Gastroesophageal sphincter (tissue), 4 donors: ENCODE data around the gene NOC3L. TPM values are rescaled to one million over a fixed set of nuclear protein-coding genes. Genes with fewer than 3 reads are reported as not detected.
A peak's percentile ranks its signal among the peaks of the same experiment; 100 is the strongest.

Source experiments
- ATAC-seq: fragments of 150-250 bp; one replicate; pipeline ENCODE4 v1.9.1; 2016; ENCODE audit warnings: mild to moderate bottlenecking, moderate library complexity
- H3K27ac ChIP-seq, 4 donors: fragments of 200-600 bp; sonication (generic) in 3 of 4; 1 replicate in 3 of 4; 2 replicates in 1 of 4; pipeline ENCODE4 v1.5.1; 2016 to 2019
- H3K27me3 ChIP-seq: fragments of 200-600 bp; sonication (generic); one replicate; pipeline ENCODE4 v1.5.1; 2019
- H3K36me3 ChIP-seq, 2 donors: fragments of 200-600 bp; sonication (generic); one replicate each; pipeline ENCODE4 v1.5.1; 2019; ENCODE audit warnings: control low read depth in 1 of 2
- H3K4me1 ChIP-seq, 3 donors: fragments of 200-600 bp; sonication (generic); 1 replicate in 2 of 3; 2 replicates in 1 of 3; pipeline ENCODE4 v1.5.1; 2016 to 2019; ENCODE audit warnings: control low read depth in 2 of 3
- H3K4me3 ChIP-seq, 2 donors: fragments of 200-600 bp; sonication (generic); one replicate each; pipeline ENCODE4 v1.5.1; 2019; ENCODE audit warnings: mild to moderate bottlenecking in 1 of 2, moderate library complexity in 1 of 2
- H3K9me3 ChIP-seq, 3 donors: fragments of 200-600 bp; sonication (generic); one replicate each; pipeline ENCODE4 v1.5.1; 2017 to 2019; ENCODE audit warnings: control low read depth in 2 of 3
- CTCF ChIP-seq, 4 experiments: fragments of 200-600 bp in 2 of 4; fragments of 450-650 bp in 2 of 4; sonication (generic) in 1 of 4; IDR thresholded peaks; one replicate each; pipeline ENCODE4 v1.5.1; 2017 to 2019; ENCODE audit warnings: antibody characterized with exemption in 4 of 4, mild to moderate bottlenecking in 2 of 4, moderate library complexity in 2 of 4
- EP300 ChIP-seq: sonication (generic); formaldehyde crosslinking; IDR thresholded peaks from one replicate; pipeline ENCODE4 v1.6.1; 2017; ENCODE audit warnings: antibody characterized with exemption, mild to moderate bottlenecking
- POLR2A ChIP-seq, 2 donors: fragments of 450-650 bp; IDR thresholded peaks; one replicate each; pipeline ENCODE4 v1.6.1; 2017; ENCODE audit warnings: antibody characterized with exemption in 2 of 2, mild to moderate bottlenecking in 2 of 2, moderate library complexity in 1 of 2
- POLR2AphosphoS5 ChIP-seq: sonication (generic); formaldehyde crosslinking; IDR thresholded peaks from one replicate; pipeline ENCODE4 v1.6.1; 2017; ENCODE audit warnings: antibody characterized with exemption
- WGBS, 2 donors: methylation state at CpG; one replicate each; pipeline ENCODE4 v1.1.5; 2018; ENCODE audit warnings: low coverage in 1 of 2; 5-methylcytosine and 5-hydroxymethylcytosine counted together
- total RNA-seq, 4 donors: library from RNA; depleted of rRNA; stranded (reverse); fragments of >200 nt; gene quantifications; one replicate each; pipeline ENCODE4 v1.1.0, GENCODE V29; 2016

The NOC3L gene
- total RNA-seq, 4 donors from 2014 or later, result 19.4 to 31.0 (median 24.5) TPM

DNA sequence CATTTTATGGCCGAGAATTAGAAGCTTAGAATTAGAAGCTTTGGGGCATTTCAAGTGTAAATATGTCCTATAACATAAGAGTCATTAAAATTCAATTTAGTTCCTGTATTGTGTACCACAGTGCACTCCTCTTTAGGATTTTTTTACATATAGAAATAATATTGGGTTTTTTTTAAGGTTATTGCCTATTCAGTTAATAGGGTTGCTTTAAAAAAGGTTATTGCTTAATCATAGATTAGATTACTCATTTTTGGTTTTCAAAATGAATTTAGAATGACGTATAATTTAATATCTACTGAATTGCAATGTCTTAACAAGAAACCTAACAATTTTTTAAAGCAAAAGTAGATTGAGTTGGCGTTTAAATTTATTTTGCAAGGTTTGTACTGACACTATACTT is 34.1 kb downstream of the NOC3L start:
- no peak overlapping the region for H3K4me3 ChIP-seq
- no peak for ATAC-seq
- peaks cover 0 to 77% of the 10 kb centered on the region in 2 donors for H3K36me3 ChIP-seq
- H3K9me3 ChIP-seq, result no peaks in the 10 kb centered on the region
- H3K27ac ChIP-seq, result peak overlapping the region; percentile 68 to 86 (median 74)
- no peaks in the 10 kb centered on the region for H3K27me3 ChIP-seq
- TF ChIP-seq POLR2A (IDR thresholded peaks at IDR 0.05) (no peak), CTCF (IDR thresholded peaks at IDR 0.05) (no peak), POLR2AphosphoS5 (no peak), EP300 (no peak)
- 85 to 98% methylated on average over 3 of the region's 3 CpGs for WGBS, 2 donors
- H3K4me1 ChIP-seq, result peaks cover 0 to 18% (median 7%) of the 10 kb centered on the region in 3 donors

- TF ChIP-seq CTCF (IDR thresholded peaks at IDR 0.05), result no peak
- no peak for TF ChIP-seq EP300
- no peak for TF ChIP-seq POLR2AphosphoS5
- TF ChIP-seq POLR2A (IDR thresholded peaks at IDR 0.05), result no peak
- WGBS, 2 donors, result 100% methylated on average over 1 of the region's 1 CpG
- peak; percentile 68 for ATAC-seq
- Histone ChIP-seq H3K36me3 (peaks cover 0 to 77% of the 10 kb centered on the region in 2 donors), H3K27me3 (no peaks in the 10 kb centered on the region), H3K27ac (peak overlapping the region; percentile 68 to 86 (median 74)), H3K4me1 (peaks cover 0 to 18% (median 7%) of the 10 kb centered on the region in 3 donors), H3K9me3 (no peaks in the 10 kb centered on the region), H3K4me3 (no peak overlapping the region)
These were observed 35.1 kb downstream of the NOC3L start for GRCh38 chr10:94327649-94328048.

DNA sequence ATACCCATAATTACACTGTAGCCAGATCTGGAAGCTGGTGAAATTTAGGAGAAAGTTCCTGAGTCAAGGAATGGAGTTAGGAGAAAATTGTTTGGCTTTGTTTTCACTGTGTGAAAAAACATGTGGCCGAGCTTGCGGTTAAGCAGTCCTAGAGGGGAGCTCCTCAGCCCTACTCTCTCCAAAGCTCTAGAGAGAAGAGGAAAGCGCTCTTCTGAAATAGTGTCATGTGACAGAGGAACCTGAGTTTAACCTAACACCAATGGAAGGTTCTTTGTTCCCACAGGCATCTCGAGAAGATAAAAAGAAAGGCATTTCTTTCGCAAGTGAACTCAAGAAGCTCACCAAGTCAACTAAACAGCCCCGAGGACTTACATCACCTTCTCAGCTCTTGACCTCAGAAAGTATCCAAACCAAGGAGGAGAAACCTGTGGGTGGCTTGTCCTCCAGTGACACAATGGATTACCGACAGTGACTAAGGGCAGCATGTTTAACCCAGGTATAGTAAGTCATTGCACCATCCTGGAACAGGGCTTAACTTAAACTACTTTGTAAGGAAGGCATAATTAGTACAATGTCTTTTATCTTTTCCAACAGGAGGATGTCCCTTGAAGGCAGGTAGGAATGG is 38.0 kb downstream of the NOC3L start:
- Histone ChIP-seq H3K27me3 (no peaks in the 10 kb centered on the region), H3K4me3 (no peak overlapping the region), H3K36me3 (peaks cover 0 to 67% of the 10 kb centered on the region in 2 donors), H3K27ac (no peak overlapping the region), H3K9me3 (no peaks in the 10 kb centered on the region), H3K4me1 (peaks cover 0 to 18% (median 7%) of the 10 kb centered on the region in 3 donors)
- WGBS, 2 donors, result 86 to 92% methylated on average over 3 to 6 of the region's 7 CpGs
- no peak for ATAC-seq
- TF ChIP-seq POLR2A (IDR thresholded peaks at IDR 0.05) (no peak), EP300 (no peak), POLR2AphosphoS5 (no peak), CTCF (IDR thresholded peaks at IDR 0.05) (no peak)

GRCh38 chr10:94320285-94320914 is 42.3 kb downstream of the NOC3L start:
- WGBS, 2 donors, result 8 to 19% methylated on average over 2 of the region's 2 CpGs
- H3K27ac ChIP-seq, result no peak overlapping the region
- H3K36me3 ChIP-seq, result peaks cover 0 to 43% of the 10 kb centered on the region in 2 donors
- no peaks in the 10 kb centered on the region for H3K9me3 ChIP-seq
- peaks cover 8 to 25% (median 12%) of the 10 kb centered on the region in 3 donors for H3K4me1 ChIP-seq
- H3K4me3 ChIP-seq, result no peak overlapping the region
- H3K27me3 ChIP-seq, result no peaks in the 10 kb centered on the region
- no peak for ATAC-seq
- no peak for TF ChIP-seq POLR2A (IDR thresholded peaks at IDR 0.05)
- TF ChIP-seq EP300, result no peak
- TF ChIP-seq POLR2AphosphoS5, result peak; percentile 18
- TF ChIP-seq CTCF (IDR thresholded peaks at IDR 0.05), result peak; percentile 83 to 90 (median 84)

- Histone ChIP-seq H3K4me3 (no peak overlapping the region), H3K36me3 (peaks cover 0 to 18% of the 10 kb centered on the region in 2 donors), H3K9me3 (no peaks in the 10 kb centered on the region), H3K27ac (peak overlapping the region; percentile 47 to 77 (median 74)), H3K27me3 (no peaks in the 10 kb centered on the region), H3K4me1 (peaks cover 11 to 32% (median 20%) of the 10 kb centered on the region in 3 donors)
- ATAC-seq, result no peak
- WGBS, 2 donors, result 17 to 24% methylated on average over 1 of the region's 1 CpG
- TF ChIP-seq EP300 (no peak), POLR2A (IDR thresholded peaks at IDR 0.05) (no peak), POLR2AphosphoS5 (no peak), CTCF (IDR thresholded peaks at IDR 0.05) (no peak)
These were observed 46.2 kb downstream of the NOC3L start for GRCh38 chr10:94316560-94316959.
